Measurements from ENCODE around the gene PCK2. TPM values are rescaled to one million over a fixed set of nuclear protein-coding genes. Genes with fewer than 3 reads are reported as not detected.

Gene PCK2
- total and polyA plus RNA-seq, 2 of the 13 experiments (the other 11 are each of a cell fraction or from before 2014, with no cell fraction given), result 129 to 272 TPM

GRCh38 chr14:24098229-24098926 is 4.3 kb downstream of the PCK2 start (continued):
- TF ChIP-seq CERS6 (CRISPR knock-in tag; IDR thresholded peaks at IDR 0.05) (peak; percentile 73; the same call in 1 of the 2 replicates), KLF16 (CRISPR knock-in tag; IDR thresholded peaks at IDR 0.05) (no peak)

- in situ Hi-C loops (cut with HindIII; ENCODE audit: extremely low pct_ligation_motif_present, low pct_unique_long_range_greater_than_20kb), result no loop called here
- Histone ChIP-seq H3K27me3 (ENCODE audit: control insufficient read depth in 1 of 2, insufficient read depth in 2 of 2, low read length in 2 of 2) (peaks cover 0 to 6% of the 10 kb centered on the region in 2 experiments; a peak in 1 of 5 replicates), H3K9ac (ENCODE audit: insufficient read depth, low read depth, low read length) (no peak overlapping the region), H3K79me2 (ENCODE audit: insufficient read depth, low read length) (peaks cover 28% of the 10 kb centered on the region), H3K27ac (ENCODE audit: extremely low read length, insufficient read depth, low read length) (no peak overlapping the region), H3K4me1 (ENCODE audit: insufficient read depth, low read length) (peaks cover 50% of the 10 kb centered on the region), H3K36me3 (replicated peaks in 1 of 2; ENCODE audit: control insufficient read depth in 1 of 2, insufficient read depth in 2 of 2, low read length in 2 of 2) (peaks cover 47 to 65% of the 10 kb centered on the region in 2 experiments), H3K4me2 (ENCODE audit: low read depth, low read length) (no peak overlapping the region), H3K9me3 (ENCODE audit: low read length) (no peaks in the 10 kb centered on the region), H4K20me1 (ENCODE audit: insufficient read depth, low read length) (0 out of 2 replicates have a peak, but pooled peaks cover 4% of the 10 kb centered on the region), H3K4me3 (replicated peaks in 1 of 3; ENCODE audit: insufficient read depth in 1 of 3, low read depth in 2 of 3, low read length in 3 of 3) (no peak overlapping the region), H2AFZ (ENCODE audit: low read length) (no peak overlapping the region)
- no peak for ATAC-seq
- no peak for DNase-seq (ENCODE audit: low spot score)
- no TSS peak for BruUV-seq (replicated peaks)
- POLR2A ChIA-PET, result interaction anchor here (1.0 to 14.4 kb wide), 5 partner anchors 7 to 41 kb away, joined by 3 to 627 read pairs (median 133); partner anchors contain the start of genes DCAF11, NRL and PSME1
- WGBS (ENCODE audit: low lambda C conversion rate), result 95% methylated on average over 17 of the region's 17 CpGs
- intact Hi-C loops (cut with micrococcal nuclease; ENCODE audit: unreplicated experiment), result no loop called here
- FAIRE-seq, result no peak
- CTCF ChIA-PET (ENCODE audit: low intra/inter-chr PET ratio, low total read pairs), result no interaction called here
- TF ChIP-seq ZNF512B (CRISPR knock-in tag; IDR thresholded peaks at IDR 0.05; ENCODE audit: borderline replicate concordance), result 0 out of 2 replicates have a peak, but pooled peaks have one; percentile 72
- TF ChIP-seq FOXO4 (CRISPR knock-in tag; conservative IDR thresholded peaks at IDR 0.05), result no peak
- TF ChIP-seq ZNF446 (CRISPR knock-in tag; IDR thresholded peaks at IDR 0.05), result no peak
- no peak for TF ChIP-seq RAD51 (IDR thresholded peaks at IDR 0.05; ENCODE audit: borderline replicate concordance)
- no peak for TF ChIP-seq CCAR2 (optimal IDR thresholded peaks at IDR 0.05; ENCODE audit: low read depth, low read length)
- TF ChIP-seq RXRA (CRISPR knock-in tag; IDR thresholded peaks at IDR 0.05), result peak; percentile 15; the same call in 1 of the 2 replicates
- 0 out of 2 replicates have a peak, but pooled peaks have one; percentile 35 for TF ChIP-seq MYC (CRISPR knock-in tag; IDR thresholded peaks at IDR 0.05; ENCODE audit: borderline replicate concordance)
- TF ChIP-seq ZNF282 (IDR thresholded peaks at IDR 0.05; ENCODE audit: partially characterized antibody), result no peak
- TF ChIP-seq DBP (CRISPR knock-in tag; IDR thresholded peaks at IDR 0.05; ENCODE audit: not compliant biosample characterization), result no peak
- TF ChIP-seq ZNF331 (CRISPR knock-in tag; IDR thresholded peaks at IDR 0.05), result no peak
Measured at GRCh38 chr14:24098927-24099813, 5.1 kb downstream of the PCK2 start.
